ENCODE results near the gene PHTF2.

Gene PHTF2

DNA sequence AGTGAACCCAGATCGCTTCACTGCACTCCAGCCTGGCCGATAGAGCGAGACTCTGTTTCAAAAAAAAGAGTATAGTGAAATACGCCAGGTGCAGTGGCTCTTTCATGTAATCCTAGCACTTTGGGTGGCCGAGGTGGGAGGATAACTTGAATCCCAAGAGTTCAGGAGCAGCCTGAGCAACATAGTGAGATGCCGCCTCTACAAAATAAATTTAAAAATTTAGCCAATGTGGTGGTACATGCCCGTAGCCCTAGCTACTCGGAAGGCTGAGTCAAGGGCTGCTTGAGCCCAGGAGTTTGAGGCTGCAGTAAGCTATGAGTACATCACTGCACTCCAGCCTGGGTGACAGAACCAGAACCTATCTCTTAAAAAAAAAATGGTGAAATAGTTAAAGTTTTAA, 28.3 kb upstream of the PHTF2 start:
- Histone ChIP-seq H3K9me2 (replicated peaks; ENCODE audit: control insufficient read depth, low read length) (no peaks in the 10 kb centered on the region), H3K27ac (ENCODE audit: low read depth, low read length) (no peak overlapping the region), H4K20me1 (ENCODE audit: control insufficient read depth, insufficient read depth, low read depth, low read length) (no peaks in the 10 kb centered on the region), H3K4me1 (ENCODE audit: control insufficient read depth, low read length) (peaks cover 5% of the 10 kb centered on the region), H3K4me2 (ENCODE audit: low read length) (no peak overlapping the region), H3K36me3 (ENCODE audit: control insufficient read depth, low read length) (peaks cover 84% of the 10 kb centered on the region), H3F3A (ENCODE audit: control insufficient read depth, insufficient read depth) (no peaks in the 10 kb centered on the region), H3K9me3 (ENCODE audit: control insufficient read depth, insufficient read depth, low read length) (no peaks in the 10 kb centered on the region), H3K79me2 (ENCODE audit: control insufficient read depth, low read length) (peaks cover 13% of the 10 kb centered on the region), H3K4me3 (ENCODE audit: low read length) (no peak overlapping the region), H3K27me3 (ENCODE audit: control insufficient read depth, low read length) (no peaks in the 10 kb centered on the region)
- no peak for TF ChIP-seq EZH2phosphoT487 (IDR thresholded peaks at IDR 0.05; ENCODE audit: borderline replicate concordance, low read length)
- TF ChIP-seq, protein P1, sequence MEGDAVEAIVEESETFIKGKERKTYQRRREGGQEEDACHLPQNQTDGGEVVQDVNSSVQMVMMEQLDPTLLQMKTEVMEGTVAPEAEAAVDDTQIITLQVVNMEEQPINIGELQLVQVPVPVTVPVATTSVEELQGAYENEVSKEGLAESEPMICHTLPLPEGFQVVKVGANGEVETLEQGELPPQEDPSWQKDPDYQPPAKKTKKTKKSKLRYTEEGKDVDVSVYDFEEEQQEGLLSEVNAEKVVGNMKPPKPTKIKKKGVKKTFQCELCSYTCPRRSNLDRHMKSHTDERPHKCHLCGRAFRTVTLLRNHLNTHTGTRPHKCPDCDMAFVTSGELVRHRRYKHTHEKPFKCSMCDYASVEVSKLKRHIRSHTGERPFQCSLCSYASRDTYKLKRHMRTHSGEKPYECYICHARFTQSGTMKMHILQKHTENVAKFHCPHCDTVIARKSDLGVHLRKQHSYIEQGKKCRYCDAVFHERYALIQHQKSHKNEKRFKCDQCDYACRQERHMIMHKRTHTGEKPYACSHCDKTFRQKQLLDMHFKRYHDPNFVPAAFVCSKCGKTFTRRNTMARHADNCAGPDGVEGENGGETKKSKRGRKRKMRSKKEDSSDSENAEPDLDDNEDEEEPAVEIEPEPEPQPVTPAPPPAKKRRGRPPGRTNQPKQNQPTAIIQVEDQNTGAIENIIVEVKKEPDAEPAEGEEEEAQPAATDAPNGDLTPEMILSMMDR (IDR thresholded peaks at IDR 0.05; ENCODE audit: low read depth, low read length, poor library complexity, severe bottlenecking): no peak

DNA sequence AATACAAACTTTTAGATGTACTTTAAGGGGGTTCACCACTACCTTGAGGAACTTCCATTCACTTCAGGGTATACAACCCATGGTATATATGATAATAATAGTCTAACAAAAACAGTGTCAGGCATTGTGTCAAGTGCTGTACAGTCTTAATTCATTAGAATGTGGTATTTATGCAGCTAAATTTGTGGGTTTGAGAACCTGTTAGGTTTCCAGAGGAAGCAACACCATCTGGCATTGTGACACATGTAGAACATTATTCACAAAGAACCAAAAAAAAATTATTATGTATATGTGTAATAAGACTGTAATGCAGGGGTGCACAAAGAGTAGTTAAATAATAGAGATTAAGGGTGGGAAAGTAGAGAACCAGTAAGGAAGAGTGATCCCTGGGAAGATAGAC, 26.7 kb upstream of the PHTF2 start:
- H3K36me3 ChIP-seq (ENCODE audit: control insufficient read depth, low read length): peaks cover 84% of the 10 kb centered on the region
- peaks cover 10% of the 10 kb centered on the region; the same call in 1 of the 2 replicates for H3K9me3 ChIP-seq (ENCODE audit: control insufficient read depth, insufficient read depth, low read length)
- peaks cover 7% of the 10 kb centered on the region for H3K79me2 ChIP-seq (ENCODE audit: control insufficient read depth, low read length)
- H3K27ac ChIP-seq (ENCODE audit: low read depth, low read length): no peak overlapping the region
- peaks cover 3% of the 10 kb centered on the region; the same call in 1 of the 2 replicates for H3F3A ChIP-seq (ENCODE audit: control insufficient read depth, insufficient read depth)
- H4K20me1 ChIP-seq (ENCODE audit: control insufficient read depth, insufficient read depth, low read depth, low read length): no peaks in the 10 kb centered on the region
- H3K27me3 ChIP-seq (ENCODE audit: control insufficient read depth, low read length): no peaks in the 10 kb centered on the region
- H3K4me3 ChIP-seq (ENCODE audit: low read length): no peak overlapping the region
- no peak overlapping the region for H3K4me2 ChIP-seq (ENCODE audit: low read length)
- no peaks in the 10 kb centered on the region for H3K9me2 ChIP-seq (replicated peaks; ENCODE audit: control insufficient read depth, low read length)
- no peak for TF ChIP-seq EZH2phosphoT487 (IDR thresholded peaks at IDR 0.05; ENCODE audit: borderline replicate concordance, low read length)
- TF ChIP-seq, protein P1 (IDR thresholded peaks at IDR 0.05; ENCODE audit: low read depth, low read length, poor library complexity, severe bottlenecking): no peak
- peaks cover 5% of the 10 kb centered on the region for H3K4me1 ChIP-seq (ENCODE audit: control insufficient read depth, low read length)

DNA sequence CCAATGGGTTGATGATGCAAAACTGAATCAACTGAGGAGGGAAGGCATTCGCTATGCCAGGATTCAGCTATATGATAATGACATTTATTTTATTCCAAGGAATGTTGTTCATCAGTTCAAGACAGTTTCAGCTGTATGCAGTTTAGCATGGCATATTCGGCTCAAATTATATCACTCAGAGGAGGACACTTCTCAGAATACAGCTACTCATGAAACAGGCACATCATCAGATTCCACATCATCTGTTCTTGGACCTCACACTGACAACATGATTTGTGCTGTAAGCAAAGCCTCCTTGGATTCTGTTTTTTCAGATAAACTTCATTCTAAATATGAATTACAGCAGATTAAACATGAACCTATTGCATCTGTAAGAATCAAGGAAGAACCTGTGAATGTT, 20.0 kb upstream of the PHTF2 start:
- Histone ChIP-seq H3K79me2 (ENCODE audit: control insufficient read depth, low read length) (peaks cover 4% of the 10 kb centered on the region), H3K36me3 (ENCODE audit: control insufficient read depth, low read length) (peaks cover 85% of the 10 kb centered on the region)
- TF ChIP-seq EZH2phosphoT487 (IDR thresholded peaks at IDR 0.05; ENCODE audit: borderline replicate concordance, low read length): no peak
- TF ChIP-seq, protein P1 (IDR thresholded peaks at IDR 0.05; ENCODE audit: low read depth, low read length, poor library complexity, severe bottlenecking): no peak

More for the DNA sequence above, 20.0 kb upstream of the PHTF2 start:
- Histone ChIP-seq H3K9me3 (ENCODE audit: control insufficient read depth, insufficient read depth, low read length) (peaks cover 10% of the 10 kb centered on the region; the same call in 1 of the 2 replicates), H3K27ac (ENCODE audit: low read depth, low read length) (no peak overlapping the region), H3F3A (ENCODE audit: control insufficient read depth, insufficient read depth) (peaks cover 5% of the 10 kb centered on the region; the same call in 1 of the 2 replicates), H3K9me2 (replicated peaks; ENCODE audit: control insufficient read depth, low read length) (no peaks in the 10 kb centered on the region), H3K4me1 (ENCODE audit: control insufficient read depth, low read length) (peaks cover 11% of the 10 kb centered on the region), H3K4me3 (ENCODE audit: low read length) (no peak overlapping the region), H4K20me1 (ENCODE audit: control insufficient read depth, insufficient read depth, low read depth, low read length) (no peaks in the 10 kb centered on the region; the same call in 1 of the 2 replicates), H3K4me2 (ENCODE audit: low read length) (no peak overlapping the region), H3K27me3 (ENCODE audit: control insufficient read depth, low read length) (no peaks in the 10 kb centered on the region)
